NCI-H2171 treated with DMSO at 0.1 percent for 48 hours (cell line): ENCODE results near the gene TECPR2.
A peak's percentile ranks its signal among the peaks of the same experiment; 100 is the strongest.

Experiments used
- DNase-seq: peaks from one replicate; lab custom pipeline; 2025; lab: John Stamatoyannopoulos, UW

Gene TECPR2

DNA sequence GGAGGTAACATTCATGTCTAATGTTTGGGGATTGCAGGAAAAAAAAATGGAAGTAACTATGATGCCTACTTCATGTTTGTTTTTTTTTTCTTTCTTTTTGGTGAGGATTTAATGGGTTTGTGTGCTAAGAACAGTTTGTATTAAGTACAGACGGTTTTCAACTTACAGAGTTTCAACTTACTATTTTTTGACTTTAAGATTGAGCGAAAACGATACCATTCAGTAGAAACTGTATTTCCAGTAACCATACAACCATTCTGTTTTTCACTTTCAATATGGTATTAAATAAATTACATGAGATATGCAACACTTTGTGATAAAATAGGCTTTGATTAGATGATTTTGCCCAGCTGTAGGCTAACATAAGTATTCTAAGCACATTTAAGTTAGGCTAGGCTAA lies 10.4 kb downstream of the TECPR2 start:
- DNase-seq = no peak

DNA sequence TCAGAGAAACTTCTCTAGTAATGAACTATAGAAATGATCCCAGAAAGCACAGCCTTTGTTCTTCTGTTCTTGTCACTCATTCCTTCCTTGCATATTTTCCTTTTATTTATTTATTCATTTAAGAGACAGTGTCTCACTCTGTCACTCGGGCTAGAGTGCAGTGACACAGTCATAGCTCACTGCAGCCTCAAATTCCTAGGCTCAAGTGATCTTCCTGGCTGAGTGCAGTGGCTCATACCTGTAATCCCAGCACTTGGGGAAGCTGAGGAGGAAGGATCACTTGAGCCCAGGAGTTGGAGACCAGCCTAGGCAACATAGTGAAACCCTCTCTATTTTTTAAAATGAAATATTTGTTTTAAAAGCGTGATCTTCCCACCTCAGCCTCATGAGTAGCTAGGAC lies 11.5 kb downstream of the TECPR2 start:
- DNase-seq = no peak

GRCh38 chr14:102375119-102375518 lies 12.4 kb downstream of the TECPR2 start:
- DNase-seq = no peak

DNA sequence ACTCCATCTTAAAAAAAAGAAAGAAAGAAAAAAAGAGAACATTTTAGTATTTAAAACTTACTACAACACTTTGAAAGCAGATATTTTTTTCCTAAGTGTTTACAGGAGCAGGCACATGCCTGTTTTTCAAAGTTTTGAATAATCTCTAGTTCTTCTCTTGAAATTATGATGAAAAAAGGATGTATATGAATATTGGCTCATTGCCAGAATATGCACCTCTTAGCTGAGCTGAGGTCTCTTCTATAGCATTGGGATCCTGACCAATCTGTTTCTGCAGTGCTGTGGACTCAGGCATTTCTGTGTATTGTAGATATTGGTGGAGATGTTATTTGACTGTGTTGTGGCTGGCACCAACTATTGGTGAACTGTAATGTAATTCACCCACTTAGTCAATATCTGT lies 15.0 kb downstream of the TECPR2 start:
- no peak for DNase-seq

DNA sequence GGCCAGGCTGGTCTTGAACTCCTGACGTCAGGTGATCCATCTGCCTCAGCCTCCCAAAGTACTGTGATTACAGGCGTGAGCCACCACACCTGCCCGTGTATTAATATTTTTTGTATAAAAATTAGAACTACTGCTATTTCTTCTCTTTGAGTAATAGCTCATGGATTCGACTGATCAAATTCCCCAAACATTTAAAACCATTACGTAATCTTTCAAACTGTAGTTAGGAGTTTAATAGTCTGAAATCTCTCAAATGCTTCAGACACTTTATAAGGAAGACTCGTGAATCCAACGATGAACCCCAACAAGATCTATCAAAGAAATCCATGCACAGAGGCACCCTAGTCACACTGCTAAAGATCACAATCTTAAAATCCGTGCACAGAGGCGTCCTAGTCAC lies 16.1 kb downstream of the TECPR2 start:
- DNase-seq = no peak

DNA sequence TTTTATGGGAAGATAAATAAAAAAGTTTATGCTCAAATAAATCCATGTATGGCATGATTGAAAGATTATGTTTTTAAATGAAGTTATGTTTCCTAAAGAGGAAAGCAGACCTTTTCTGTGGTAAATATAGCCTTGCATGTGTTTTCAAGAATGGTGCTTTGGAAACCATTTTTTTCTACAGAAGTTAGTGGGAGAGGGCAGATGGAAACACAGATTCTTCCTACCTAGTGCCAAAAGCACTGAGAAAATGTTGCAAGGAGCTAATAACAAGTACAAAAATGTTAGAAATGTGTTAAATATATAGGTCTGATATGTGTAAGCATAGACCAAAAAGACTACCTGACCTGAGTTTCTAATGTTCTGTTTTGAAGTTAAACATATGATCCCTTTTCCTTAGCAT lies 24.3 kb downstream of the TECPR2 start:
- no peak for DNase-seq

DNA sequence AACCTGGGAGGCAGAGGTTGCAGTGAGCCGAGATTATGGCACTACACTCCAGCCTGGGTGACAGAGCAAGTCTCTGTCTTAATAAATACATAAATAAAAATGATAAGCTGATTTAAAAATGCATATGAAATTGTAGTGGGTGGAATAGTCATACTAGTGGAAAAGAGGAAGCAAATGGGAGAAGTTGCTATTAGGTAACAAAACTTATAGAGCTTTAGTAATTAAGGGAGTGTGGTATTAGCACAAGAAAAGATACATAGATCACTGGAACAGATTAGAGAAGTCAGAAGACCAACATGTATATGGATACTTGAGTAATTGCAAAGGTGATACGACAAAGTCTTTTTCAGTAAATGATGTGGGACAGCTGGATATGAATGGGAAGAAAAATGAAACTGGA lies 26.5 kb downstream of the TECPR2 start:
- no peak for DNase-seq

DNA sequence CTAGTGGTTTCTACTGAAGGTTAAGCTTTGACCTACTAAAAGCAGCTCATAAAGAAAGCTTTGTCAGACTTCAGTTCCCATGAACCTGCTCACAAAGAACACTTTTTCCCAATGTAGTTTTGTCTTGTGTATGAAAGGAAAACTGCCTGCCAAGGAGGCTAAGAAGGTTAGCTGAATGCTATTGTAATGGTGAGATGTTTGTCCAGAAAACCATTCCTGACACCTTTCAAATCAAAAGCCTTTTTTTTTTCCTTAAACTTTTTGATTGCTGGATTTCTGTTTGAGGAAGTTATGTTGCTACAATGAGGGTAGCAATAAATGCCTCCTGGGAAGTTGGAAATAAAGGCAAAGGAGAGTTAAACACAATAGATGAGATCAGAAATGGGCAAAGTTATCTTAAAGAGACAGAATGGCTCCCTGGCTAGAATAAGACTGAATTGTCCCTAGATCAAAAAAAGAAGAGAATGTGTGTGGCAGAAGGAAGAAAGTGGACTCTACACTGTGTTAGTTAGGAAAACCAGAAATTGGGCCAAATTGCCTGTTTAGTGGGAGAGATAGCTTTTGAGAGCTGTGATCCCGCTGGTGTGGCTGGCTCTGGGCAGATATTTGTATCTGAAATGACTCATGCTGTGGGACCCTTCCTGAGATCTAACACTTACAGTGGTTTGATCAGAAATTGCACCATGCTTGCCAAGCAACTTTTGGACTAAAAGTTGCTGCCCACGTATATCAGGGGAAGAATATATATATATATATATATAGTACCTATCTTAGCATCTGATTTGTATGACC lies 27.5 kb downstream of the TECPR2 start:
- no peak for DNase-seq

DNA sequence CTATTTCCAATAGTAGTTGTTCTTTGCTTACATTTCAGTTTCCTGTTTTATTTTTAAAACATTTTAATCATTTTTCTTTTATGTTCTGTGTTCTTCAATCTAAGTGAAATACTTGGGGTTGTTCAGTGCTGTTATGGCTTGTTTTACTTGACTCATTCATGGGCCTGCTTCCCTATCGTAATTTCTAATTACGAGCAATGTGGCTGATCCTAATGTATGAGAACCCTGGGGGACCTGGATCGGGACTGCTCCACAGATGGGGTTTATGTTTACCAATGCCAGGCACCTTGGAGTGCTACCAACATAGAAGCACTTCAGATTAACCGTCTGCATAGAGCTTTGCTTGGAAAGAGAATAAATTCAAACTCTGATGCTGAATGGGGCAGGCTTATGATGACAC lies 29.8 kb downstream of the TECPR2 start:
- DNase-seq = peak; percentile 69

DNA sequence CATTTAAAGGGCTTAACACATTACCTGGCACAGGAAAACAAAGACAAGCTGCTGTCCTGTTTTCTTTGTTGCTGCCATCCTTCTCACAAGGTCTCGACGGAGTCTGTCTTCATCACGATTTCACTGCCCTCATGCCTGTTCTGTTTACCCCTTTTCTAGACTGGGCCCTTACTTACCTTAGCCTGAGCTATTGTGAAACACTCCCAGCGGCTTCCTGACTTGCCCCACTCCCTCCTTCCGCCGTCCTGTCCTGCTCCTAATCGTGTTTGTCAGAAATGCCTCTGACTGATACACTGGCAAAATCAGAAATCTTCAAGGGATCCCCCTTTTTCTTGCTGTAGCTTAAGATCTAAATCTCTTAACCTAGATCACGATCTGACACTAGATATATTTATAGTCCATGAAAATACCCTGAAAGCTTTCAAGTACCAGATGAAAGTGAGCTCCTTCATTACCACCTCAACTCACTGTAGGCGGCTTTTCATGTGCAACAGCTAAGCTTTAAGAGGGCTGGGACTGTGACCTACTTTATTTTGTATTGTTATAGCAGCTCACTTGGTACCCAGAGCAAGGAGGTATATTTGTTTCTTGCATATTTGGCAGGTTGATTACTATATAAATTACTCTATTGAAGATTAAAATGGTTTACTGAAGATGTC lies 32.1 kb downstream of the TECPR2 start:
- DNase-seq = no peak

DNA sequence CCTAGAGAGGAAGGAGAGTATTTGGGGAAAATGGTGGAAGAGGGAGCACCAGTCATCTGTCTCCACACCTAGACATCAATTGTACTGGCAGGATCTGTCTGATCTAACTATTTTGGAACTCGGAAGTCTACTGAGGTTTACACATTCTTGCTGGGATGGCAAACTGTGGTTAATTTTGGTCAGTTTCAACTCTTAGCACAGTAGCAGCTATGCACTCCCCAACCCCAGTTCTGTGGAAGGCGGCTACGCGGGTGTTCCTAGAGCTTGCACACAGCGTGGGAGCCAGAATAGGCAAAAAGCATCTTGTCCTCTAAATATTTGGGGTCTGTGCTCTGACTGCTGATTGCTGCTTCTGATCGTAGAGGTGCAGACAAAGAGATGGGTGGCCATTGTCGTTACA lies 33.8 kb downstream of the TECPR2 start:
- no peak for DNase-seq

DNA sequence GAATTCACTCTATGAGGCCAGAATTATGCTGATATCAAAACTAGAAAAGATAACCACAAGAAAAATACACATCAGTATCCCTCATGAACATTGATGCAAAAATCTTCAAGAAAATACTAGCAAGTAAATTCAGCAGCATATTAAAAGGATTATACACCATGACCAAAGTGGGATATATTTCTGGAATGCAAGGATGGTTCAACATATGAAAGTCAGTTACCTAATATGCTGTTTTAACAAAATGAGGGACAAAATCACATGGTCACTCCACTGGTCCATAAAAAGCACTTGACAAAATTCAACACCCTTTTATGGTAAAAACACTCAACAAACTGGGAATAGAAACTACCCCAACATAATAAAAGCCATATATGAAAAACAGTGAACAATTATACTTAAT lies 40.3 kb downstream of the TECPR2 start:
- no peak for DNase-seq

DNA sequence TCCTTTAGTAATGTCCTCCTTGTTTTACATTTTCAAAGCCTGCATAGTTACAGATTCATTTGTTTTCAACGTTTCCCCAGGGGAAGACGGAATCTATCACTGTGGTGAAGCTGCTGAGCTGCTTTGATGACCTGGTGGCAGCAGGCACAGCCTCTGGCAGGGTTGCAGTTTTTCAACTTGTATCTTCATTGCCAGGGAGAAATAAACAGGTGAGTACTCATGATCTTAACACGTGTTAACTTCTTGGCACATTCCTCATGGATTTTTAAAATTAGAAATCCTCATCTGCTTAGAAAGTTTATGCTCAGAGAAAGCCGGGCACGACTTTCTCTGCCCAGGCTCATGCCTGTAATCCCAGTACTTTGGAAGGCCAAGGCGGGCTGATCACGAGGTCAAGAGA lies 44.5 kb downstream of the TECPR2 start:
- no peak for DNase-seq

DNA sequence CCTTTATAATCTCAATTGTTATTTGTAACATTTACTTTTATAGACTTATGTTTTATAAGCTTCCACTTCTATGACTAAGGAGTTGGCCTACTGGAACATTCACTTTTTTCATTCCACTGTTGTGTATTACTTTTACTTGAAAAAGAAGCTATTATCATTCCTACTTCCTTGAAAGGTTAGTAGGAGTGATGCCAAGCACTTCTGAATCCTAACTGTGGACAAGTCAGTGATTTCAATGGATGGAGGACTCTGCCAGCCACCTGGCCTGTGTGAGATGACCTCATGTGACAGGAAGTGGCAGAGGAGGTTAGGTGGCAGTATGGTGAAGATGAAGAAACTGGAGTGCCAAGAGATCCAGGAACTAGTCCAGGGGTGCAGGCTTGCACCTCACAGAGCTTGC lies 46.0 kb downstream of the TECPR2 start:
- DNase-seq = no peak

- no peak for DNase-seq
Measured at GRCh38 chr14:102415671-102416070, 52.9 kb downstream of the TECPR2 start.

DNA sequence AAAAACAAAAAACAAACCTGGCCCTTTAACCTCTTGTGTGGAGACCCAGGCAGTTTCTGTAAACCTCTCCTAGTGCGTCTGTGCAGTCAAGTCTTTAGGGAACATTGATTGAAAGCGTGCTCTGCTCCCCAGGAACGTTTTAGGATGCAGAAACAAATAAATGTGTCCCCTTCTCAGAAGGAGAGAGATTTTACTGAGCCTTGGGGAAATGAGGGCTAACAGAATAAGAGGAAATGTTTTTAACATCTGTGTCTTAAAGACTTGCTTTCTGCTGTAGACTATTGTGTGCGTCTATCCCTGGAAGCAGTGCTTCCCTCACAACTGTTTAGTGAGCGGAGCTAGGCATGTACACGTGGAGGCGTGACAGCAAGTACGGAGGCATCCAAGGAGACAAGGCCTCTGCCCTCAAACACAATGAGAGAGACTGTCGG lies 54.3 kb downstream of the TECPR2 start:
- DNase-seq = no peak

DNA sequence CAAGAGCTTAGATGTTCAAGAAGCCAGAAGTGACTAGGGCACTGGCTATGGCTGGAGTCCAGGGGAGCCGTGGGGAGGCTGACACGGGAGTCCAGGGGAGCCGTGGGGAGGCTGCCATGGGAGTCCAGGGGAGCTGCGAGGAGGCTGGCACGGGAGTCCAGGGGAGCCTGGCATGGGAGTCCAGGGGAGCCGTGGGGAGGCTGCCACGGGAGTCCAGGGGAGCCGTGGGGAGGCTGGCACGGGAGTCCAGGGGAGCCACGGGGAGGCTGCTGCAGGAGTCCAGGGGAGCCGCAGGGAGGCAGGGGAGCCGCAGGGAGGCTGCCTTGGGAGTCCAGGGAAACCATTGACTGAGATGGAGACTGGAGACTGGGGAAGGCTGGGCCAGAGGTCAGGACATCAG lies 54.9 kb downstream of the TECPR2 start:
- DNase-seq = no peak

DNA sequence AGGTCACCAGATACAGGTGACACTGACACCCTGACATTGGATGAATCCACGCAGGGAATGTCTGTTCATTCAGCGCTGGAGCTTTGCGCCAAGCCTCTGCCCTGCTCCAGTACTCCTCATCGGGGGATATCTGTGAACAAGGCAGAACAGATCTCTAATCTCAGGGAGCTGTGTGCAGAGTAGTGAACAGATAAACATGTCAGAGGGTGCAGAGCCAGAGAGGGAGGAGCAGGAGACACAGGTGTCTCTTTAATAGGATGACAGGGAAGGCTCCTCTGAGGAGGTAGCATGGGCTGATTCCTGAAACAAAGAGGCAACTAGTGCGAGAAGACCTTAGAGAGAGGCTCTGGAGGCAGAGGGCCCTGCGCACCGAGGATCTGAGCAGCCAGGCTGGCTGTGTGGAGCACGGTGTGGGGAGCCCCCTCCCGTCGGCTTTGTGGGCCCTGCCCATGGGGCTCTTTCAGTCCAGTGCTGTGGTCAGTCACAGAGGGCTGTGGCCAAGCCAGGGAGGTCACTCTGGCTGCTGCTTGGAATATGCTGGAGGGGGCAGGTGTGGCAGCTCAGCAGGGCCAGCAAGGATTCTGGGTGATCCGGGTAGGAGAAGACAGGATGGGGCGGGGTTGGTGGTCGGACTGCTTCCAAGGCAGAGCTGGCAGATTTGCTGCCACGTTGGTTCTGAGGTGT lies 55.6 kb downstream of the TECPR2 start:
- DNase-seq = no peak

DNA sequence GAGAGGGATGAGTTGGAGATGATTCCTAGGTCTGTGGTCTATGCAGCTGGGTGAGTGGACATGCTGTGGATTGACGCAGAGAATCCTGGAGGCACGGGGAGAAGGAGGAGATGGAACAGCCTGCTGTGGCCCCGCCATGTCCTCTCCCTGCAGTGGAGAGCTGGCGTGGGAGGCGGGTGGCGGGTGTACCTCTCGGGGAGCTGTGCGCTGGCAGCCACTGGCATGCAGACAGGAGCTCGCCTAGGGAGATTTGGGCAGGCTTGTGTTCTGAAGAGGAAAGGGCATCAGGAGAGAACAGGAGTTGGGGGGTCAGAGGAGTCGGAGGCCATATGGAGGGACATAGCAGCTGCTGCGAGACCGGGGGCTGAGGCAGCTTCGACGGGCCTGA lies 56.1 kb downstream of the TECPR2 start:
- DNase-seq = no peak

DNA sequence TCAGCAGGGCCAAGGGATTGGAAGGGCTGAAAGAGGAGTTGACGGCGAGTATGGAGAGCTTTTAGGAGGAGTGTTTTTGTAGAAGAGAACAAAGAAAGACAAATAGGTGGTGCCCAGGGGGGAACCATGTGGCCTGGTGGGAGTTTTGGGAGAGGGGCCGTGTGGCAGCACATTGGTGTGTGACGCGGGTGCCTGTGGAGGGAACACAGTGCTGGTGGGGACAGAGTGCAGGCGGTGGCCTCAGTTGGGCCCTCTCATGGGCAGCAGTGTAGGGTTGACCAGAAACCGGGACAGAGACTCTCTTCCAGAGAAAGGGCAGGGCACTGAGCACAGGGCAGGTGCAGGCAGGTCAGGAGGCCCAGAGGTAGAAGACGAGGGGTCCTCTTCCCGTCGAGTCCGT lies 56.5 kb downstream of the TECPR2 start:
- DNase-seq = no peak

DNA sequence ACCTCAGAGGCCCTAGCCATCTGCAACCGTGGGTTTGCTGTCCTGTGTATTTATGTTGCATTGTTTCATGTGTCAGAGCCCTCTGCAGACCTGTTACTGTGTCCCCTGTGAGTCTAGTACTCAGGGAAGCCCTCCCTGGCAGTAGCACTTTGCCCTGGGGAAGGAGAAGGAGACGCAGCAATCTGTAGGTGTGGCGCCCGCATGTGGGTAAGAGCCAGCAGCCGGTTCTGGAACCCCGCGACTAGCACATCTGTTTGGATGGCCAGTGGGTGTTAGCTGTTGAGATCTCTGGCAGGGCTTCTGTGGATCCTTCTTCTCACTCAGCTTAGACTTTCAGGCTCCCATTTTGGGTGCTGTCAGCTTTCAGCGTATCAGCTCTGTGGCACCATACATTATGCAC lies 57.0 kb downstream of the TECPR2 start:
- no peak for DNase-seq

GRCh38 chr14:102421411-102422057 lies 58.8 kb downstream of the TECPR2 start:
- DNase-seq = peak; percentile 67

GRCh38 chr14:102424520-102424919 lies 61.8 kb downstream of the TECPR2 start:
- no peak for DNase-seq
